GM21576 (cell line): ENCODE measurements around the gene SLC27A6.
"Not testable (repeated sequence)": the region's sequence is repeated elsewhere in the genome, so short reads cannot be mapped to it uniquely, and the experiment has no call there.

ENCODE experiments used
- ATAC-seq: cut with Tn5 transposase; IDR thresholded peaks from one replicate; pipeline ENCODE4 v1.9.1; 2021; ENCODE audit warnings: mild to moderate bottlenecking, moderate library complexity; ENCODE audit not compliant: unreplicated experiment

Gene SLC27A6

GRCh38 chr5:129001841-129002526, 36.7 kb downstream of the SLC27A6 start:
- ATAC-seq: no peak

GRCh38 chr5:129002527-129002842, 37.2 kb downstream of the SLC27A6 start:
- ATAC-seq: no peak

GRCh38 chr5:129003232-129003631, 37.9 kb downstream of the SLC27A6 start:
- no peak for ATAC-seq

GRCh38 chr5:129014185-129014584, 48.9 kb downstream of the SLC27A6 start:
- ATAC-seq: no peak

- ATAC-seq: no peak
Measured at GRCh38 chr5:129018837-129019236, 53.5 kb downstream of the SLC27A6 start.

GRCh38 chr5:129019401-129019908, 54.2 kb downstream of the SLC27A6 start:
- ATAC-seq: no peak

GRCh38 chr5:129020683-129021082, 55.4 kb downstream of the SLC27A6 start:
- no peak for ATAC-seq

- no peak for ATAC-seq
Measured at GRCh38 chr5:129021744-129022143, 56.5 kb downstream of the SLC27A6 start.

GRCh38 chr5:129022599-129022998, 57.3 kb downstream of the SLC27A6 start:
- no peak for ATAC-seq

- no peak for ATAC-seq
Measured at GRCh38 chr5:129027260-129027659, 62.0 kb downstream of the SLC27A6 start.

GRCh38 chr5:129031886-129032683, 66.8 kb downstream of the SLC27A6 start:
- no peak for ATAC-seq

GRCh38 chr5:129036257-129036656, 71.0 kb downstream of the SLC27A6 start:
- not testable (repeated sequence) for ATAC-seq

GRCh38 chr5:129041196-129041881, 76.1 kb downstream of the SLC27A6 start:
- no peak for ATAC-seq

GRCh38 chr5:129042306-129042705, 77.0 kb downstream of the SLC27A6 start:
- ATAC-seq: no peak

GRCh38 chr5:129043894-129044293, 78.6 kb downstream of the SLC27A6 start:
- ATAC-seq: no peak

- ATAC-seq: no peak
Measured at GRCh38 chr5:129046151-129046550, 80.9 kb downstream of the SLC27A6 start.

- no peak for ATAC-seq
Measured at GRCh38 chr5:129048509-129048908, 83.2 kb downstream of the SLC27A6 start.

GRCh38 chr5:129049126-129049799, 84.0 kb downstream of the SLC27A6 start:
- no peak for ATAC-seq

GRCh38 chr5:129051283-129051682, 86.0 kb downstream of the SLC27A6 start:
- no peak for ATAC-seq

- ATAC-seq: no peak
Measured at GRCh38 chr5:129053438-129053837, 88.2 kb downstream of the SLC27A6 start.

- ATAC-seq: no peak
Measured at GRCh38 chr5:129057329-129057728, 92.0 kb downstream of the SLC27A6 start.
